Measurements from ENCODE around the gene CXCL8. TPM values are rescaled to one million over a fixed set of nuclear protein-coding genes. Genes with fewer than 3 reads are reported as not detected.

The CXCL8 gene
- total and polyA plus RNA-seq, 8 donors = 0.37 to 43.2 (median 2.9) TPM

- intact Hi-C loops (cut with DNase I) = no loop called here
- no peak overlapping the region for H3K4me3 ChIP-seq
- no peak overlapping the region for H3K27ac ChIP-seq
- FAIRE-seq (no peak), DNase-seq (no peak), ATAC-seq (no peak)
- no peaks in the 10 kb centered on the region for H3K9me3 ChIP-seq
- 72 to 75% methylated on average over 7 of the region's 7 CpGs for WGBS, 2 donors
- H3K36me3 ChIP-seq = no peaks in the 10 kb centered on the region
- H3K4me1 ChIP-seq = no peaks in the 10 kb centered on the region
- TF ChIP-seq CTCF (IDR thresholded peaks at IDR 0.05) = no peak
- no peaks in the 10 kb centered on the region for H3K27me3 ChIP-seq
Observed at GRCh38 chr4:73762409-73762808, 22.0 kb downstream of the CXCL8 start.

GRCh38 chr4:73763877-73764276 lies 23.5 kb downstream of the CXCL8 start:
- no peaks in the 10 kb centered on the region for H3K27me3 ChIP-seq
- ATAC-seq (no peak), FAIRE-seq (no peak), DNase-seq (no peak)
- H3K27ac ChIP-seq = no peak overlapping the region
- H3K9me3 ChIP-seq = no peaks in the 10 kb centered on the region
- H3K36me3 ChIP-seq = no peaks in the 10 kb centered on the region
- H3K4me1 ChIP-seq = no peaks in the 10 kb centered on the region
- 91 to 96% methylated on average over 6 of the region's 6 CpGs for WGBS, 2 donors
- no peak for TF ChIP-seq CTCF (IDR thresholded peaks at IDR 0.05)
- no peak overlapping the region for H3K4me3 ChIP-seq
- intact Hi-C loops (cut with DNase I) = no loop called here

- ATAC-seq (no peak), FAIRE-seq (no peak)
- WGBS, 2 donors = 82 to 85% methylated on average over 4 of the region's 4 CpGs
Observed at GRCh38 chr4:73764513-73764912, 24.1 kb downstream of the CXCL8 start.

GRCh38 chr4:73765296-73765695 lies 24.9 kb downstream of the CXCL8 start:
- WGBS, 2 donors = 82 to 87% methylated on average over 2 of the region's 2 CpGs
- intact Hi-C loops (cut with DNase I) = no loop called here
- Histone ChIP-seq H3K27ac (no peak overlapping the region), H3K4me1 (peaks cover 0 to under 1% (median under 1%) of the 10 kb centered on the region in 3 donors), H3K27me3 (no peaks in the 10 kb centered on the region), H3K9me3 (no peaks in the 10 kb centered on the region), H3K36me3 (no peaks in the 10 kb centered on the region), H3K4me3 (no peak overlapping the region)
- no peak for ATAC-seq
- TF ChIP-seq CTCF (IDR thresholded peaks at IDR 0.05) = no peak
- FAIRE-seq = no peak
- no peak for DNase-seq

More at GRCh38 chr4:73764513-73764912, 24.1 kb downstream of the CXCL8 start:
- Histone ChIP-seq H3K4me3 (no peak overlapping the region), H3K4me1 (no peaks in the 10 kb centered on the region), H3K9me3 (no peaks in the 10 kb centered on the region), H3K36me3 (no peaks in the 10 kb centered on the region), H3K27me3 (no peaks in the 10 kb centered on the region), H3K27ac (no peak overlapping the region)
- intact Hi-C loops (cut with DNase I) = no loop called here
- DNase-seq = no peak
- TF ChIP-seq CTCF (IDR thresholded peaks at IDR 0.05) = no peak

- no peak for TF ChIP-seq CTCF (IDR thresholded peaks at IDR 0.05)
- WGBS, 2 donors = 13 to 25% methylated on average over 2 of the region's 2 CpGs
- DNase-seq (peak; percentile 69 to 84 (median 78)), ATAC-seq (peak; percentile 100), FAIRE-seq (no peak)
- intact Hi-C loops (cut with DNase I) = no loop called here
- Histone ChIP-seq H3K36me3 (no peaks in the 10 kb centered on the region), H3K27ac (no peak overlapping the region), H3K27me3 (no peaks in the 10 kb centered on the region), H3K4me3 (no peak overlapping the region), H3K4me1 (peaks cover 0 to 15% (median 6%) of the 10 kb centered on the region in 3 donors), H3K9me3 (no peaks in the 10 kb centered on the region)
Observed at GRCh38 chr4:73770917-73771316, 30.5 kb downstream of the CXCL8 start.

Data from pancreas (tissue), 10 donors.